HCT116 (cell line): Measurements from ENCODE around the gene LLCFC1.

ENCODE experiments used
- CEBPB ChIP-seq: IDR thresholded peaks from 2 replicates; pipeline ENCODE4 v1.6.1; 2012; ENCODE audit warnings: low read depth
- EZH2 ChIP-seq: fragments of 200-600 bp; sonication (generic); IDR thresholded peaks from 2 replicates; pipeline ENCODE4 v1.6.1; 2017; ENCODE audit warnings: antibody characterized with exemption, mixed run types
- POLR2A ChIP-seq: IDR thresholded peaks from 2 replicates; pipeline ENCODE4 v1.7.0; 2011; ENCODE audit warnings: borderline replicate concordance; ENCODE audit not compliant: insufficient read depth, insufficient read length; ENCODE audit errors: extremely low read depth
- POLR2AphosphoS5 ChIP-seq: IDR thresholded peaks from 2 replicates; pipeline ENCODE4 v1.6.1; 2011; ENCODE audit warnings: mild to moderate bottlenecking, low read depth, low read length, moderate library complexity
- RAD21 ChIP-seq: IDR thresholded peaks from 2 replicates; pipeline ENCODE4 v1.6.1; 2012; ENCODE audit warnings: low read depth, mild to moderate bottlenecking
- SRF ChIP-seq: IDR thresholded peaks from 2 replicates; pipeline ENCODE4 v1.6.1; 2012; ENCODE audit warnings: low read depth
- YY1 ChIP-seq: IDR thresholded peaks from 2 replicates; pipeline ENCODE4 v1.6.1; 2011; ENCODE audit warnings: low read length, low read depth, moderate library complexity, mild to moderate bottlenecking; ENCODE audit not compliant: insufficient replicate concordance; ENCODE audit errors: extremely low read depth
- TF ChIP-seq, protein P1 (sequence below), 3 experiments: fragments of 200-600 bp in 1 of 3; sonication (generic) in 1 of 3; IDR thresholded peaks in 2 of 3; conservative IDR thresholded peaks in 1 of 3; 2 replicates each; pipeline ENCODE4 v1.5.1; 2012 to 2017; ENCODE audit warnings: low read depth in 2 of 3, low read length in 2 of 3, antibody characterized with exemption in 1 of 3, borderline replicate concordance in 1 of 3, control low read depth in 1 of 3, mild to moderate bottlenecking in 1 of 3, mixed read lengths in 1 of 3, mixed run types in 1 of 3, moderate library complexity in 1 of 3; ENCODE audit not compliant: insufficient read depth in 1 of 3
- TF ChIP-seq, protein P2 (sequence below): IDR thresholded peaks from 2 replicates; pipeline ENCODE4 v1.6.1; 2012; ENCODE audit warnings: low read depth
- TF ChIP-seq, protein P3 (sequence below): IDR thresholded peaks from 2 replicates; pipeline ENCODE4 v1.6.1; 2012
- TF ChIP-seq, protein P4 (sequence below): IDR thresholded peaks from 2 replicates; pipeline ENCODE4 v1.6.1; 2012
- TF ChIP-seq, protein P5 (sequence below): IDR thresholded peaks from 2 replicates; pipeline ENCODE4 v1.6.1; 2011; ENCODE audit warnings: mild to moderate bottlenecking, low read length, moderate library complexity; ENCODE audit not compliant: insufficient replicate concordance; ENCODE audit errors: extremely low read depth

DNA sequence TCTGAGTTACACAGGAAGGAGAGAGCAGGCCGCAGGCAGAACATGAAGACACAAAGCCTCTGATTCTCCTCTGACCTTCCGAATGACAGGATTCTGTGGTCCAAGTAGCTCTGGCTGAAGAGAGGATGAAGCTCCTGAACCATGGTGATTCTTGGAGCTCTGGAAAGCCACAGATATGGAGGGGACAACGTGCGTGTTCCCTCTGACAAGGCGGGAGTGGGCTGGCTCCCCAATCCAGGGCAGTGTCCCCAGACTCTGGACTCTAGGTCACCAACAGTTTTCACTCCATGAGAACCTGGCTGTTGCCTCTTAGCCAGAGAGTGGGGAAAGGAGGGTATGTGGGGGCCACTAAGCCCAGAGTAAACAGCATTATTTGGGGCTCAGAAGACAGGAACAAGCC, 46.3 kb upstream of the LLCFC1 start:
- TF ChIP-seq RAD21: no peak
- TF ChIP-seq, protein P1, sequence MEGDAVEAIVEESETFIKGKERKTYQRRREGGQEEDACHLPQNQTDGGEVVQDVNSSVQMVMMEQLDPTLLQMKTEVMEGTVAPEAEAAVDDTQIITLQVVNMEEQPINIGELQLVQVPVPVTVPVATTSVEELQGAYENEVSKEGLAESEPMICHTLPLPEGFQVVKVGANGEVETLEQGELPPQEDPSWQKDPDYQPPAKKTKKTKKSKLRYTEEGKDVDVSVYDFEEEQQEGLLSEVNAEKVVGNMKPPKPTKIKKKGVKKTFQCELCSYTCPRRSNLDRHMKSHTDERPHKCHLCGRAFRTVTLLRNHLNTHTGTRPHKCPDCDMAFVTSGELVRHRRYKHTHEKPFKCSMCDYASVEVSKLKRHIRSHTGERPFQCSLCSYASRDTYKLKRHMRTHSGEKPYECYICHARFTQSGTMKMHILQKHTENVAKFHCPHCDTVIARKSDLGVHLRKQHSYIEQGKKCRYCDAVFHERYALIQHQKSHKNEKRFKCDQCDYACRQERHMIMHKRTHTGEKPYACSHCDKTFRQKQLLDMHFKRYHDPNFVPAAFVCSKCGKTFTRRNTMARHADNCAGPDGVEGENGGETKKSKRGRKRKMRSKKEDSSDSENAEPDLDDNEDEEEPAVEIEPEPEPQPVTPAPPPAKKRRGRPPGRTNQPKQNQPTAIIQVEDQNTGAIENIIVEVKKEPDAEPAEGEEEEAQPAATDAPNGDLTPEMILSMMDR (IDR thresholded peaks at IDR 0.05 in 2 of 3, conservative IDR thresholded peaks at IDR 0.05 in 1 of 3; ENCODE audit: borderline replicate concordance in 1 of 3, insufficient read depth in 1 of 3, low read depth in 2 of 3, low read length in 2 of 3): no peak
- TF ChIP-seq POLR2AphosphoS5: no peak
- no peak for TF ChIP-seq YY1
- TF ChIP-seq, protein P2, sequence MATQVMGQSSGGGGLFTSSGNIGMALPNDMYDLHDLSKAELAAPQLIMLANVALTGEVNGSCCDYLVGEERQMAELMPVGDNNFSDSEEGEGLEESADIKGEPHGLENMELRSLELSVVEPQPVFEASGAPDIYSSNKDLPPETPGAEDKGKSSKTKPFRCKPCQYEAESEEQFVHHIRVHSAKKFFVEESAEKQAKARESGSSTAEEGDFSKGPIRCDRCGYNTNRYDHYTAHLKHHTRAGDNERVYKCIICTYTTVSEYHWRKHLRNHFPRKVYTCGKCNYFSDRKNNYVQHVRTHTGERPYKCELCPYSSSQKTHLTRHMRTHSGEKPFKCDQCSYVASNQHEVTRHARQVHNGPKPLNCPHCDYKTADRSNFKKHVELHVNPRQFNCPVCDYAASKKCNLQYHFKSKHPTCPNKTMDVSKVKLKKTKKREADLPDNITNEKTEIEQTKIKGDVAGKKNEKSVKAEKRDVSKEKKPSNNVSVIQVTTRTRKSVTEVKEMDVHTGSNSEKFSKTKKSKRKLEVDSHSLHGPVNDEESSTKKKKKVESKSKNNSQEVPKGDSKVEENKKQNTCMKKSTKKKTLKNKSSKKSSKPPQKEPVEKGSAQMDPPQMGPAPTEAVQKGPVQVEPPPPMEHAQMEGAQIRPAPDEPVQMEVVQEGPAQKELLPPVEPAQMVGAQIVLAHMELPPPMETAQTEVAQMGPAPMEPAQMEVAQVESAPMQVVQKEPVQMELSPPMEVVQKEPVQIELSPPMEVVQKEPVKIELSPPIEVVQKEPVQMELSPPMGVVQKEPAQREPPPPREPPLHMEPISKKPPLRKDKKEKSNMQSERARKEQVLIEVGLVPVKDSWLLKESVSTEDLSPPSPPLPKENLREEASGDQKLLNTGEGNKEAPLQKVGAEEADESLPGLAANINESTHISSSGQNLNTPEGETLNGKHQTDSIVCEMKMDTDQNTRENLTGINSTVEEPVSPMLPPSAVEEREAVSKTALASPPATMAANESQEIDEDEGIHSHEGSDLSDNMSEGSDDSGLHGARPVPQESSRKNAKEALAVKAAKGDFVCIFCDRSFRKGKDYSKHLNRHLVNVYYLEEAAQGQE: no peak
- TF ChIP-seq SRF: no peak
- TF ChIP-seq, protein P3, sequence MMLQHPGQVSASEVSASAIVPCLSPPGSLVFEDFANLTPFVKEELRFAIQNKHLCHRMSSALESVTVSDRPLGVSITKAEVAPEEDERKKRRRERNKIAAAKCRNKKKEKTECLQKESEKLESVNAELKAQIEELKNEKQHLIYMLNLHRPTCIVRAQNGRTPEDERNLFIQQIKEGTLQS: no peak
- TF ChIP-seq POLR2A: no peak
- TF ChIP-seq, protein P4, sequence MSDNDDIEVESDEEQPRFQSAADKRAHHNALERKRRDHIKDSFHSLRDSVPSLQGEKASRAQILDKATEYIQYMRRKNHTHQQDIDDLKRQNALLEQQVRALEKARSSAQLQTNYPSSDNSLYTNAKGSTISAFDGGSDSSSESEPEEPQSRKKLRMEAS: no peak
- no peak for TF ChIP-seq CEBPB
- no peak for TF ChIP-seq EZH2
- TF ChIP-seq, protein P5, sequence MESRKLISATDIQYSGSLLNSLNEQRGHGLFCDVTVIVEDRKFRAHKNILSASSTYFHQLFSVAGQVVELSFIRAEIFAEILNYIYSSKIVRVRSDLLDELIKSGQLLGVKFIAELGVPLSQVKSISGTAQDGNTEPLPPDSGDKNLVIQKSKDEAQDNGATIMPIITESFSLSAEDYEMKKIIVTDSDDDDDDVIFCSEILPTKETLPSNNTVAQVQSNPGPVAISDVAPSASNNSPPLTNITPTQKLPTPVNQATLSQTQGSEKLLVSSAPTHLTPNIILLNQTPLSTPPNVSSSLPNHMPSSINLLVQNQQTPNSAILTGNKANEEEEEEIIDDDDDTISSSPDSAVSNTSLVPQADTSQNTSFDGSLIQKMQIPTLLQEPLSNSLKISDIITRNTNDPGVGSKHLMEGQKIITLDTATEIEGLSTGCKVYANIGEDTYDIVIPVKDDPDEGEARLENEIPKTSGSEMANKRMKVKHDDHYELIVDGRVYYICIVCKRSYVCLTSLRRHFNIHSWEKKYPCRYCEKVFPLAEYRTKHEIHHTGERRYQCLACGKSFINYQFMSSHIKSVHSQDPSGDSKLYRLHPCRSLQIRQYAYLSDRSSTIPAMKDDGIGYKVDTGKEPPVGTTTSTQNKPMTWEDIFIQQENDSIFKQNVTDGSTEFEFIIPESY: no peak
